Activated naive CD4-positive, alpha-beta T cell treated with anti-CD3 and anti-CD28 coated beads, Interleukin-2, amount 10 ng/mL, durations not matched to agents 7 days and 5 days (primary cell): ENCODE data around the gene STOML3.

Experiments used
- CTCF ChIA-PET: fragments of 350-600 bp; sonication (Branson Sonifier 250); formaldehyde crosslinking; loops from one replicate; lab custom pipeline; 2021; ENCODE audit warnings: antibody characterized with exemption; lab: Charles Lee
- DNase-seq: peaks from one replicate; pipeline ENCODE4 v3.0.0-alpha.2; 2020
- H3K27ac Mint-ChIP-seq: one replicate; pipeline ENCODE4 v1.8.0; 2021; ENCODE audit warnings: mild to moderate bottlenecking, moderate library complexity, mixed read lengths
- H3K27me3 Mint-ChIP-seq: one replicate; pipeline ENCODE4 v1.8.0; 2021; ENCODE audit warnings: mild to moderate bottlenecking, mixed read lengths
- H3K36me3 Mint-ChIP-seq: one replicate; pipeline ENCODE4 v1.8.0; 2021; ENCODE audit warnings: mixed read lengths
- H3K4me1 Mint-ChIP-seq: one replicate; pipeline ENCODE4 v1.8.0; 2021; ENCODE audit warnings: mixed read lengths
- H3K4me3 Mint-ChIP-seq: one replicate; pipeline ENCODE4 v1.8.0; 2021; ENCODE audit warnings: mild to moderate bottlenecking, moderate library complexity, mixed read lengths
- H3K9me3 Mint-ChIP-seq: one replicate; pipeline ENCODE4 v1.8.0; 2021; ENCODE audit warnings: mixed read lengths

Gene STOML3

DNA sequence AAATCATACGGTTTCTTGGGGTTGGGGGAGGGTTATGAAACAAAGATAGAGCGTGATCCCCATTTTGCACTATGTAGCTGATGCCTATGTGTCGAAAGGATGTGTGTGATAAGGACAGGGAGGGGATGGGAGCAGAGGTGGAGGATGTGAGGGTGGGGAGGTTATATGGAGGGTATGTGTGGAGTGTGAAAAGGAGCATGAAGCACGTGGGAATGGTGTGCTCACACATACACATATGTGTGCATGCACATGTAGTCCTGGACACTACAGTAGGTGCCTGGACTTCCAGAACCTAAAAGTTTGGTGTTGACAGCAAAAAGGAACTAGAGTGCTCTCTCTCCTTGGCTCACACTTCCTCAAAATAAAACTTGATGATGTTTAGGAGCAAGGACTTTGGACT, 25.4 kb downstream of the STOML3 start:
- no peaks in the 10 kb centered on the region for H3K4me1 Mint-ChIP-seq

DNA sequence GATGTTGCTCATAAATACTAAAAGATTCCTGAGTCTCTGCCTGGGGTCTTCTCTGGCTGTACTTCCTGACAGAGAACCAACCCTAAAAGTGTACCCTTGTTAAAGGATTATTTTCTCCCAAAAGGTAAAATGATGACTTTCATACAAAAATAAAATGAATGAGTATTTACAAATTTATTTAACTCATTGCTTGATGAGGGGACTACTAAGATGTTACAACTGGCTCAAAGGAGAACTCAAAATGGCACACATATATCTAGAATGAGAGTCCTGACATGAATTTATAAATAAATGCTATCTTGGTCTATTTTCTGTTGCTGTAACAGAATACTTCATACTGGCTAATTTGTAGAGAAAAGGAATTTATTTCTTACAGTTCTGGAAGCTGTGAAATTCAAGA, 30.5 kb downstream of the STOML3 start:
- Mint-ChIP-seq H3K4me3 (no peak overlapping the region), H3K9me3 (no peaks in the 10 kb centered on the region), H3K27me3 (no peaks in the 10 kb centered on the region), H3K36me3 (no peaks in the 10 kb centered on the region), H3K27ac (no peak overlapping the region), H3K4me1 (no peaks in the 10 kb centered on the region)
- DNase-seq: no peak
- CTCF ChIA-PET: no interaction called here

More for the DNA sequence above, 25.4 kb downstream of the STOML3 start:
- Mint-ChIP-seq H3K36me3 (no peaks in the 10 kb centered on the region), H3K4me3 (no peak overlapping the region), H3K27ac (no peak overlapping the region), H3K9me3 (no peaks in the 10 kb centered on the region), H3K27me3 (peaks cover 3% of the 10 kb centered on the region)
- CTCF ChIA-PET: interaction anchor here (0.6 kb wide), 1 partner anchor 49 kb away, joined by 4 read pairs; no protein-coding TSS in a partner anchor
- DNase-seq: no peak

DNA sequence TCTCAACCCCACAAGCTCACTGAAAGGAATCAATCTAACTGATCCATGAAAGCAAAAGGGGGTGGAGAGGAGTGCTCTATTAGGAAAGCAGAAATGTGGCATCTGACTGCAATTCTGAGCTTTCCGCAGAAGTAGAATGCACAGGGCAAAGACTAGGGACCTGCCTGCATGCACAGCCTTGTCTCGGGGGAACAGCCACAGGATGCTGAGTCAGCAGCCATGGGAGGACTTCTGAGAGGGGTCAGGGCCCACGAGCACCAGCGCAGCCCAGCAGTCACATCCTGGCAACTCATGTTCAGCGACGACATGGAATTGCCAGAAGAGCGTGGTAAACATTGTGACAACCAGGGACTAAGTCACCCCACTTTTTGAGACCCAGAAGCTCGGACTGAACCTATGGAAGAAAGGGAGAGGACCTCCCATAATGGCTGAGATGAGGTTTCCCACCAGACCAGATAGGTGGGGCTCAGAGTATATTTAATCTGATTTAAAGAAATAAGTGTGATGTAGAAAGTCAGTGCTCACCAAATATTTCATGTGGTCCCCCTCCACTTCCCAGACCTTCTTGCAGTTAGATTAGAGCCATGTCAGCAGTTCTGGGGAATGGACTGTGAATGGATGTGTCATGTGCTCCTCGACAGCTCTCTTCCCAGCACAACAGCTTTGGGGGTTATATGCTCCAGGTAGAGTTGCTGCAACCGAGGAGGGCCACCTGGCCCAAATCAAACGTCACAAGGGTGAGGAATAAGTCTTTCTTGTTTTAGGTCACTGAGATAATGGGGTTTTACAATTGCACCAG, 32.6 kb downstream of the STOML3 start:
- Mint-ChIP-seq H3K9me3 (no peaks in the 10 kb centered on the region), H3K27me3 (no peaks in the 10 kb centered on the region), H3K4me1 (no peaks in the 10 kb centered on the region), H3K36me3 (no peaks in the 10 kb centered on the region), H3K4me3 (no peak overlapping the region), H3K27ac (no peak overlapping the region)
- DNase-seq: no peak
- CTCF ChIA-PET: no interaction called here

DNA sequence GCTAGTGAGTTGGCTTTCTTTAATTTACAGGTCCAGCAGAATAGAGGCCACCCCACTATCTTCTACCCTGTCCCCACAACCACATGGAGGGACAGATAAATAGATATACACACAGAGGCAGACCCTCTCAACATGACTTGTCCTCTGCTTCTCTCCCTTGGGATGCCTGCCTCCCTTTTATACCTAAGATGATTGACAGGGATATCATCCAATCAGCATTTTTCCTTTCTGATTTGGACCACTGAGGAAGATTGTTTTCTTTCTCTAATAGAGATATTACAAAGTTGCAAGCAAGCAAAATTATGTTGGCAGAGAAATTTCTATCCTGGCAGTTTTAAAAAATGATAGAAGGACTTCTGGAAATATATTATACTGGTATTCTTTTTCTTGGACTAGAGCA, 35.8 kb downstream of the STOML3 start:
- no peak for DNase-seq
- peaks cover 4% of the 10 kb centered on the region for H3K27me3 Mint-ChIP-seq
- H3K36me3 Mint-ChIP-seq: no peaks in the 10 kb centered on the region
- no peaks in the 10 kb centered on the region for H3K9me3 Mint-ChIP-seq
- H3K27ac Mint-ChIP-seq: no peak overlapping the region
- no peaks in the 10 kb centered on the region for H3K4me1 Mint-ChIP-seq
- H3K4me3 Mint-ChIP-seq: no peak overlapping the region
- CTCF ChIA-PET: no interaction called here

GRCh38 chr13:38954291-38954690, 36.3 kb downstream of the STOML3 start:
- CTCF ChIA-PET: no interaction called here

GRCh38 chr13:38952827-38953226, 37.8 kb downstream of the STOML3 start:
- Mint-ChIP-seq H3K9me3 (no peaks in the 10 kb centered on the region), H3K4me1 (no peaks in the 10 kb centered on the region), H3K4me3 (no peak overlapping the region), H3K27ac (no peak overlapping the region), H3K27me3 (peaks cover 4% of the 10 kb centered on the region), H3K36me3 (no peaks in the 10 kb centered on the region)
- DNase-seq: no peak
- CTCF ChIA-PET: no interaction called here

More at GRCh38 chr13:38954291-38954690, 36.3 kb downstream of the STOML3 start:
- Mint-ChIP-seq H3K4me1 (no peaks in the 10 kb centered on the region), H3K36me3 (no peaks in the 10 kb centered on the region), H3K9me3 (no peaks in the 10 kb centered on the region), H3K27ac (no peak overlapping the region), H3K4me3 (no peak overlapping the region), H3K27me3 (peaks cover 4% of the 10 kb centered on the region)
- no peak for DNase-seq

- Mint-ChIP-seq H3K36me3 (no peaks in the 10 kb centered on the region), H3K27me3 (peaks cover 4% of the 10 kb centered on the region), H3K4me1 (no peaks in the 10 kb centered on the region), H3K27ac (no peak overlapping the region), H3K4me3 (no peak overlapping the region), H3K9me3 (no peaks in the 10 kb centered on the region)
- DNase-seq: no peak
- CTCF ChIA-PET: no interaction called here
These were observed 38.9 kb downstream of the STOML3 start for GRCh38 chr13:38951525-38952313.

DNA sequence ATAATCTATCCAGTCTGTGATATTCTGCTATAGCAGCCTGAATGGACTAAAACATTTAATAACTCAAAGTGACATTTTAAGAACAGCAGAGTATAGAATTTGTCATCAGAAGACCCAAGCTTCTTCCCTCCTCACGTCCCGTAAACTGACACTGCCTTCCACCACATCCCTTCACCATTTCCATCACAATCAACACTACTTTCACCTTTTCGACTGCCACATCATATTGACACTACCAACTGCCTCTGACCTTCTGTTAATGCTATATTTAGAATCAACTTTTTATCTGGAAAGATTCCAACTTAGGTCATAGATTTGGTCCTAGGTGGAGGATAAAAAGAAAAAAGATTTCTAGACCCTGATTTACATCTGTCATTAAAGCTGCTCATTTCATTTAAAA, 39.6 kb downstream of the STOML3 start:
- Mint-ChIP-seq H3K27me3 (peaks cover 4% of the 10 kb centered on the region), H3K4me1 (no peaks in the 10 kb centered on the region), H3K9me3 (no peaks in the 10 kb centered on the region), H3K27ac (no peak overlapping the region), H3K4me3 (no peak overlapping the region), H3K36me3 (no peaks in the 10 kb centered on the region)
- CTCF ChIA-PET: no interaction called here
- DNase-seq: no peak

DNA sequence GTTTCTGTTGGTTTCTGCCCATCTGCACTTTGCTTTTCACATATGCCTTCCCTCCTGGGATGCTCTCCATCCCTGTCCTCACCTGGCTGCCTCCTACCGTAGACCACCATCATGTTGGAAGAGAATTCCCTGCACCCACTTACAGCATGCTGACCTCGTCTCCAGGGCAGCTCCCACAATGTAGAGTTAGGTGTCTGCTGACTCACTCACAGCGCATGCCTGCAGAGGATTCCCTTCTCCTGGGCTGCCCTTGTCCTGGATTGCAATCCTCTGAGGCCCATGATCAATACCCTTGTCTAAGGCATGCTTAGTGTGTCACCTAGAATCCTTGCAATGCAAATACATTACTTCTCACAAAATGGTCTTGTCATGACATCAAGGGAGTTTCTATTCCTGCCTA, 43.6 kb downstream of the STOML3 start:
- Mint-ChIP-seq H3K36me3 (no peaks in the 10 kb centered on the region), H3K27ac (no peak overlapping the region), H3K9me3 (no peaks in the 10 kb centered on the region), H3K4me3 (no peak overlapping the region), H3K4me1 (no peaks in the 10 kb centered on the region), H3K27me3 (peaks cover 4% of the 10 kb centered on the region)
- DNase-seq: no peak
- CTCF ChIA-PET: no interaction called here

- H3K27ac Mint-ChIP-seq: no peak overlapping the region
- H3K9me3 Mint-ChIP-seq: no peaks in the 10 kb centered on the region
- no peak overlapping the region for H3K4me3 Mint-ChIP-seq
- H3K36me3 Mint-ChIP-seq: no peaks in the 10 kb centered on the region
- no peak for DNase-seq
- H3K27me3 Mint-ChIP-seq: no peaks in the 10 kb centered on the region
- no peaks in the 10 kb centered on the region for H3K4me1 Mint-ChIP-seq
- CTCF ChIA-PET: no interaction called here
These were observed 46.4 kb downstream of the STOML3 start for GRCh38 chr13:38944219-38944618.

- no peaks in the 10 kb centered on the region for H3K9me3 Mint-ChIP-seq
- no peak overlapping the region for H3K4me3 Mint-ChIP-seq
- H3K4me1 Mint-ChIP-seq: no peaks in the 10 kb centered on the region
- H3K27ac Mint-ChIP-seq: no peak overlapping the region
- H3K36me3 Mint-ChIP-seq: no peaks in the 10 kb centered on the region
- no peak for DNase-seq
- no peaks in the 10 kb centered on the region for H3K27me3 Mint-ChIP-seq
- CTCF ChIA-PET: no interaction called here
These were observed 47.4 kb downstream of the STOML3 start for GRCh38 chr13:38943231-38943630.

GRCh38 chr13:38941353-38941945, 49.2 kb downstream of the STOML3 start:
- Mint-ChIP-seq H3K27ac (no peak overlapping the region), H3K4me3 (no peak overlapping the region), H3K9me3 (no peaks in the 10 kb centered on the region), H3K27me3 (no peaks in the 10 kb centered on the region), H3K36me3 (no peaks in the 10 kb centered on the region), H3K4me1 (no peaks in the 10 kb centered on the region)
- CTCF ChIA-PET: no interaction called here
- DNase-seq: no peak

DNA sequence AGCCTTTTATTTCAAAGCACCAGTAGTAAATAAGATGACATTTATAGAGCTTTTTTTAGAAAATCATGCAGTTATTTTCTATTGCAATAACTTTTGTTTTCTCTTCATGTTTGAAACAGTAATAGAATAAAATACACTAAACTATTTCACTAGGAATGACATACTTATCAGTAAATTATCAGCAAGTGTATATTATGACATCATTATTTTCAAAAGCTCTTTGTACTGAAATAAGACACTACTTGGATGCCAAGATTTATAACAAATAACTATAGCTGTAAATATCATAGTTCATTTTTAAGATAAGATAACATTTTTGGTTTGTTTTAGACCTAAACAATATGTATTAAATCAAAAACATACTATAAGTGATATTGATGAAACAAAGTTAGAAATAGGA, 56.8 kb downstream of the STOML3 start:
- Mint-ChIP-seq H3K4me1 (no peaks in the 10 kb centered on the region), H3K4me3 (no peak overlapping the region), H3K27me3 (no peaks in the 10 kb centered on the region), H3K36me3 (no peaks in the 10 kb centered on the region), H3K9me3 (no peaks in the 10 kb centered on the region), H3K27ac (no peak overlapping the region)
- CTCF ChIA-PET: no interaction called here
- DNase-seq: no peak

DNA sequence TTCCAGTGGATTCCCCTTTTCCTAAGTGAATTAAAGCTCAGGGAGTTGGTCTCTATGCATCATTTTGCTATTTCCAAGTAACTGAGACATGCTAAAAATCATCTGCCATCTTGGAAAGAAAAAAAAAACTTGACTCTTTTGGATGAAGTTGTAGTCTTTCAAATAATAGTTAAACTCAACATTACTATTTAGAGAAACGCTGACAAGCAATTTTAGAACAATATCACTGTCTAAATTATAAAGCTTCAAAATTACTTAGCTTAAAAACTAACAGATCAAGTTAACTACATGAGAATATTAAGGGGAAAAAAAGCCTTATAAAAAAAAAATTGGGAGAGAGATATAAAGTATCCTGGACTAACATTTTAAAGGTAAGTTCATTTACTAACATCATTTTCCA, 68.5 kb downstream of the STOML3 start:
- peaks cover 5% of the 10 kb centered on the region for H3K27me3 Mint-ChIP-seq
- no peak for DNase-seq
- no peak overlapping the region for H3K4me3 Mint-ChIP-seq
- H3K4me1 Mint-ChIP-seq: no peaks in the 10 kb centered on the region
- no peaks in the 10 kb centered on the region for H3K36me3 Mint-ChIP-seq
- H3K27ac Mint-ChIP-seq: no peak overlapping the region
- CTCF ChIA-PET: interaction anchor here (0.7 kb wide), 2 partner anchors 14 to 60 kb away, joined by 3 to 4 read pairs; no protein-coding TSS in a partner anchor
- H3K9me3 Mint-ChIP-seq: no peaks in the 10 kb centered on the region
